Measurements from ENCODE around the gene SPINT4.
"Not testable (repeated sequence)": the region's sequence is repeated elsewhere in the genome, so short reads cannot be mapped to it uniquely, and the experiment has no call there.

The SPINT4 gene

DNA sequence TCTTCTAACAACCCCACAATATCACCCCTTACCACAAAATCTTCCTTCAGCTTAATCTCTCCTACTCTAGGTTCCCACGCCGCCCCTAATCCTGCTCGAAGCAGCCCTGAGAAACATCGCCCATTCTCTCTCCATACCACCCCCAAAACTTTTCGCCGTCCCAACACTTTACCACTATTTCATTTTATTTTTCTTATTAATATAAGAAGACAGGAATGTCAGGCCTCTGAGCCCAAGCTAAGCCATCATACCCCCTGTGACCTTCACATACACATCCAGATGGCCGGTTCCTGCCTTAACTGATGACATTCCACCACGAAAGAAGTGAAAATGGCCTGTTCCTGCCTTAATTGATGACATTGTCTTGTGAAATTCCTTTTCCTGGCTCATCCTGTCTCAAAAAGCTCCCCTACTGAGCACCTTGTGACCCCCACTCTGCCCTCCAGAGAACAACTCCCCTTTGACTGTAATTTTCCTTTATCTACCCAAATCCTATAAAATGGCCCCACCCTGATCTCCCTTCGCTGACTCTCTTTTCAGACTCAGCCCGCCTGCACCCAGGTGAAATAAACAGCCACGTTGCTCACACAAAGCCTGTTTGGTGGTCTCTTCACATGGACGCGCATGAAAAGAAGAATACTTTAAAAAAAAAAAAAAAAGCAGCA, 42.6 kb downstream of the SPINT4 start:
- Histone ChIP-seq H3K4me3 (ENCODE audit: low read depth, low read length) (peak overlapping the region; percentile 10; the same call in 1 of the 2 replicates), H3K36me3 (ENCODE audit: control insufficient read depth, insufficient read depth, low read length) (peaks cover 54% of the 10 kb centered on the region; the same call in 1 of the 2 replicates), H3K4me1 (ENCODE audit: control insufficient read depth, insufficient read depth, low read length) (peaks cover 21% of the 10 kb centered on the region), H3K27ac (ENCODE audit: low read depth, low read length) (peak overlapping the region; percentile 90), H3K9ac (ENCODE audit: low read length) (peak overlapping the region; percentile 99)
- H3K9me3 ChIP-seq (ENCODE audit: control insufficient read depth, insufficient read depth, low read depth, low read length); H3K27me3 ChIP-seq (ENCODE audit: control insufficient read depth, insufficient read depth, low read length): not testable (repeated sequence)

DNA sequence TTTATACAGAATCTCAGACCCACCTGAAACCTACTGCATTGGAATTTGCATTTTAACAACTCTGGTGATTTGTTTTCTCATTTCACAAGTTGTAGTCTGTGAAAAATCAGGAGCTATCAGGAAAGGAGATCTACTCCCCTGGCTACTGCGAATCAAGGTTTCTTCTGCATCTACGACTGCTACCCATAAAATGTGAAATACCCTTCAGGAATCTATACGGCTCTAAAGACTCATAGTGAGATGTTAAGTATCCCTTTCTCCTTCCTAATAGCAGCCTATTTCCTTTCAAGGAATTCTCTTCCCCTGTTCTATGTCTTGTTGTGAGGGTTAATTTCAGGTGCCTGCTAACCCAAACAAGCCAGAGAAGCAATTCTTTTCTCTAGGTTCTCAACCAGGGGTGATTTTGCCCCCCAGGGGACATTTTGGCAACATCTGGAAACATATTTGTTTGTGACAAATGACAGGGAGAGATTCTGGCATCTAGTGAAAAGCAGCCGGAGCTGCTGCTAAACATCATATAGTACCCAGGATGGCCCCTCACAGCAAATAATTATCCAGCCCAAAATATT, 43.2 kb downstream of the SPINT4 start:
- H3K27me3 ChIP-seq (ENCODE audit: control insufficient read depth, insufficient read depth, low read length): no peaks in the 10 kb centered on the region
- H3K9ac ChIP-seq (ENCODE audit: low read length): peak overlapping the region; percentile 73
- peaks cover 21% of the 10 kb centered on the region for H3K4me1 ChIP-seq (ENCODE audit: control insufficient read depth, insufficient read depth, low read length)
- peaks cover 2% of the 10 kb centered on the region; the same call in 1 of the 2 replicates for H3K9me3 ChIP-seq (ENCODE audit: control insufficient read depth, insufficient read depth, low read depth, low read length)
- H3K4me3 ChIP-seq (ENCODE audit: low read depth, low read length): 0 out of 2 replicates have a peak overlapping the region, but pooled peaks have one; percentile 10
- H3K27ac ChIP-seq (ENCODE audit: low read depth, low read length): peak overlapping the region; percentile 90
- peaks cover 54% of the 10 kb centered on the region; the same call in 1 of the 2 replicates for H3K36me3 ChIP-seq (ENCODE audit: control insufficient read depth, insufficient read depth, low read length)

DNA sequence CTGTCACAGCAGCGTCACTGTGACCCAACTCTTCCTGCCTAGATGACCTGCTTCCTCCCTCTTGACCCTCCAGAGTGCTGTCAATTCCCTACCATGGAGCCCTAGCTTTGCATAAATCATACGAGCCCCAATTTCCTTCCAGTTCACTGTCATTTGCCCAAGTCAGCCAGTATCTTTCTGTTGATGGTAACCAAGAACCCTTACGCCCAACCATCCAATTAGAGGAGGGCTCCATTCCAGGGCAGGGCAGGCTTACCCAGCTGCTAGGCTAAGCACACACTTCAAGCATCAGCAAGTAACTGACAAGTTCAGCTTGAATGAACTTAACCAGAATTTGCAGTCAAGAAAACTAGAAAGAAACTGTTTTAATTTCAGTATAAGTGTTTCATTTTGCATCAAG, 43.8 kb downstream of the SPINT4 start:
- no peaks in the 10 kb centered on the region for H3K27me3 ChIP-seq (ENCODE audit: control insufficient read depth, insufficient read depth, low read length)
- H3K9ac ChIP-seq (ENCODE audit: low read length): peak overlapping the region; percentile 73
- no peak overlapping the region for H3K4me3 ChIP-seq (ENCODE audit: low read depth, low read length)
- H3K4me1 ChIP-seq (ENCODE audit: control insufficient read depth, insufficient read depth, low read length): peaks cover 25% of the 10 kb centered on the region
- H3K27ac ChIP-seq (ENCODE audit: low read depth, low read length): peak overlapping the region; percentile 90
- H3K9me3 ChIP-seq (ENCODE audit: control insufficient read depth, insufficient read depth, low read depth, low read length): no peaks in the 10 kb centered on the region
- H3K36me3 ChIP-seq (ENCODE audit: control insufficient read depth, insufficient read depth, low read length): peaks cover 49% of the 10 kb centered on the region; the same call in 1 of the 2 replicates

DNA sequence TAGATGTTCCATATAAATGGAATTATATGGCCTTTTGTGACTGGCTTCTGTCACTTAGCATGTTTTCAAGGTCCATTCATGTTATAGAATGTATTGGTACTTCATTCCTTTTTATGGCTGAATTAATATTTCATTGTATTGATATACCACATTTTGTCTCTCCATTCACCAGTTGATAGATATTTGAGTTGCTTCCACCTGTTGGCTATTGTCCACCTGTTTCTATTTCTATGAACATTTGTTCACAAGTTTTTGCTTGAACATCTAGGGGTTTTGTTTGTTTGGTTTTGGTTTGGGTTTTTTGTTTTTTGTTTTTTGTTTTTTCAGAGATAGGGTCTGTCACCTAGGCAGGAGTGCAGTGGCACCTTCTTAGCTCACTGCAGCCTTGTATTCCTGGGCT, 46.3 kb downstream of the SPINT4 start:
- no peak overlapping the region for H3K9ac ChIP-seq (ENCODE audit: low read length)
- no peaks in the 10 kb centered on the region for H3K27me3 ChIP-seq (ENCODE audit: control insufficient read depth, insufficient read depth, low read length)
- H3K4me3 ChIP-seq (ENCODE audit: low read depth, low read length): no peak overlapping the region
- peaks cover 31% of the 10 kb centered on the region for H3K4me1 ChIP-seq (ENCODE audit: control insufficient read depth, insufficient read depth, low read length)
- peaks cover 28% of the 10 kb centered on the region; the same call in 1 of the 2 replicates for H3K36me3 ChIP-seq (ENCODE audit: control insufficient read depth, insufficient read depth, low read length)
- no peak overlapping the region for H3K27ac ChIP-seq (ENCODE audit: low read depth, low read length)
- no peaks in the 10 kb centered on the region for H3K9me3 ChIP-seq (ENCODE audit: control insufficient read depth, insufficient read depth, low read depth, low read length)

DNA sequence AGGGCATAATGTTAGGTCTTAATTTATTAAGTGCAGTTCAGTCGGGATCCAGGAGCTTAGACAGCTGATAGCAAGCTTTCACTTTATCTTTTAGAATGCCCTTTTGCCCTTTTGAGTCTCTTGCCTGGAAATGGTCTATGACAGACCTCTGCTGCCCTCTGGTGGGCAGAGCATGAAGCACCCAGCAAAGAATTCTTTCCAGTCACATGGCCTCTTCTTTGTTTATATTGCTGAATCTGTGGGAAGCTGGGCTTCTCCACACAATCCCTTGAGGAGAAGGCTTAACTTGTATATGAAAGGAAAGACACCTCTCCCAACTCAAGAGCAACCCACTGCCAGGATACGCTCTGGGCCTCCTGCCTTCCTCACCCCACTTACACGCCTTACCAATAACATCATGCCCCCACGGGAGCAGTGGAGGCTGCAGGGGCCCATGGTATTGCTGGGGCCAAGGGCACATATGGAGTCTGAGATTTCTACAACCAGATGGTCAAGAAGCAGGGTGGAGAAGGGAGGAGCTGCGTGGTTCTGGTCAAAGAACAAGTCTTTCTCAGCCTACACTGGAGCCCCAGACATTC, 49.1 kb downstream of the SPINT4 start:
- peaks cover 12% of the 10 kb centered on the region for H3K4me1 ChIP-seq (ENCODE audit: control insufficient read depth, insufficient read depth, low read length)
- H3K27ac ChIP-seq (ENCODE audit: low read depth, low read length): no peak overlapping the region; the same call in 1 of the 2 replicates
- H3K27me3 ChIP-seq (ENCODE audit: control insufficient read depth, insufficient read depth, low read length): no peaks in the 10 kb centered on the region
- peaks cover 9% of the 10 kb centered on the region; the same call in 1 of the 2 replicates for H3K36me3 ChIP-seq (ENCODE audit: control insufficient read depth, insufficient read depth, low read length)
- H3K9me3 ChIP-seq (ENCODE audit: control insufficient read depth, insufficient read depth, low read depth, low read length): no peaks in the 10 kb centered on the region
- no peak overlapping the region for H3K4me3 ChIP-seq (ENCODE audit: low read depth, low read length)
- H3K9ac ChIP-seq (ENCODE audit: low read length): no peak overlapping the region

DNA sequence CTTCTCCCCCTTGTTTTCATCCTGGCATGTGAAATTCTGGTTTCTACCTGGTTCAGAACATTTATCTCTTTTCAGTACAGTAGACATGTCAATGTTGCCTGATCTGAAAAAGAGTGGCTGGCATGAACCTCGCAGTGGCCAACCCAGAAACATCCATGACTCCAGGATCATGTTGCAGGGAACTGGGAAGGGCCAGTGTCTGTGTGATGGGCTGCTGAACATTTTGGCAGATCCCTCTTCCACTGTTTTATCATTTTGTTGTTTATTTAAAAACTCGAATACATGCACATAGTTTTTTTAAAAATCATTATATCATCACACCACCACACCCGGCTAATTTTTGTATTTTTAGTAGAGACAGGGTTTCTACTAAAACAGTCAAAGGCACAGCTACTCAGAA, 50.5 kb downstream of the SPINT4 start:
- Histone ChIP-seq H3K36me3 (ENCODE audit: control insufficient read depth, insufficient read depth, low read length) (no peaks in the 10 kb centered on the region), H3K9ac (ENCODE audit: low read length) (no peak overlapping the region), H3K27me3 (ENCODE audit: control insufficient read depth, insufficient read depth, low read length) (no peaks in the 10 kb centered on the region), H3K9me3 (ENCODE audit: control insufficient read depth, insufficient read depth, low read depth, low read length) (no peaks in the 10 kb centered on the region), H3K4me3 (ENCODE audit: low read depth, low read length) (no peak overlapping the region), H3K4me1 (ENCODE audit: control insufficient read depth, insufficient read depth, low read length) (peaks cover 10% of the 10 kb centered on the region), H3K27ac (ENCODE audit: low read depth, low read length) (no peak overlapping the region)

DNA sequence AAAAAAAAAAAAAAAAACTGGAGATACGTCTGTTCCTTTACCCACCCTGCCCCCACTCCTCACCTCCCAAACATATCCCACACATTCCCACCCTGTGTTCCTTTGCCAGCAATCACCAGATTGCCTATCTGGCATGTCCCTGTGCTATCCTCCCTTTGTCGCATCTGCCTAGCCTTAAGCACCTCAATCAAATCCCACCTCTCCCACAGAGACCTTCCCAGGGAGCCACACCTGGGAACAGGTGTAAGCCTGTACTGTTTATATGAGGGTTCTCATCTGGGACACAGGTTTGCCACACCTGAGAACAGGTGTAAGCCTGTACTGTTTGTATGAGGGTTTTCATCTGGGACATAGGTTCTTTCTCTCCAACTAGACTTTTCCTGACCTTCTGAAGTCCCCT, 52.8 kb downstream of the SPINT4 start:
- Histone ChIP-seq H3K9ac (ENCODE audit: low read length) (no peak overlapping the region), H3K4me3 (ENCODE audit: low read depth, low read length) (no peak overlapping the region), H3K9me3 (ENCODE audit: control insufficient read depth, insufficient read depth, low read depth, low read length) (no peaks in the 10 kb centered on the region), H3K4me1 (ENCODE audit: control insufficient read depth, insufficient read depth, low read length) (peaks cover 14% of the 10 kb centered on the region), H3K36me3 (ENCODE audit: control insufficient read depth, insufficient read depth, low read length) (no peaks in the 10 kb centered on the region), H3K27me3 (ENCODE audit: control insufficient read depth, insufficient read depth, low read length) (no peaks in the 10 kb centered on the region), H3K27ac (ENCODE audit: low read depth, low read length) (no peak overlapping the region)

DNA sequence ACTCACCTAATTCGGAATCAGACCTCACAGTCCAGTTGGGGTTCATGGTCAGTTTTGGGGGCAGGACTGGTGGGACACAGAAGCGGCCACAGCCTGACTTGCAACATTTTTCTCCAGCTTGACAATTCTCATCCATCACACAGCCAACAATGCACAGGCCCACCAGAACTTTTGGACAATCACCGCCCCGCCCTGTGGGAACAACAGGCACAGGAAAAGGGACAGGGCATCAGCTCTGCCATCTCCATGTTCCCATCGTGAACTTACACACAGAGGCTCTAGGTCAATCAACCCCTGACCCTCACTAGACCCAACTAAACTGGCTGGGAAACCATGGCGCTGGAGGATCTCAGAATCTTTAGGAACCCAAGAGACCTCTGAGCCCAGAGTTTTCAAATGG, 53.3 kb downstream of the SPINT4 start:
- H3K9me3 ChIP-seq (ENCODE audit: control insufficient read depth, insufficient read depth, low read depth, low read length): no peaks in the 10 kb centered on the region
- no peaks in the 10 kb centered on the region for H3K27me3 ChIP-seq (ENCODE audit: control insufficient read depth, insufficient read depth, low read length)
- H3K4me3 ChIP-seq (ENCODE audit: low read depth, low read length): no peak overlapping the region
- H3K9ac ChIP-seq (ENCODE audit: low read length): no peak overlapping the region
- no peaks in the 10 kb centered on the region for H3K36me3 ChIP-seq (ENCODE audit: control insufficient read depth, insufficient read depth, low read length)
- no peak overlapping the region for H3K27ac ChIP-seq (ENCODE audit: low read depth, low read length)
- peaks cover 14% of the 10 kb centered on the region for H3K4me1 ChIP-seq (ENCODE audit: control insufficient read depth, insufficient read depth, low read length)
